ENCODE results near the gene TSSK2.

The TSSK2 gene

GRCh38 chr22:19113429-19113828 is 17.7 kb upstream of the TSSK2 start:
- Histone ChIP-seq H3K79me2 (ENCODE audit: insufficient read depth, low read length) (peaks cover 50% of the 10 kb centered on the region), H3K36me3 (ENCODE audit: low read length) (no peaks in the 10 kb centered on the region), H3K27me3 (ENCODE audit: low read length) (no peaks in the 10 kb centered on the region), H2AFZ (ENCODE audit: low read depth, low read length, severe bottlenecking) (no peak overlapping the region), H3K9ac (ENCODE audit: low read length) (no peak overlapping the region), H3K9me3 (ENCODE audit: insufficient read depth, low read length) (no peaks in the 10 kb centered on the region), H3K9me2 (replicated peaks; ENCODE audit: insufficient read depth, low read length) (no peaks in the 10 kb centered on the region), H4K20me1 (ENCODE audit: low read depth, low read length) (no peaks in the 10 kb centered on the region), H3K4me3 (ENCODE audit: insufficient read depth, low read length, poor library complexity, severe bottlenecking) (no peak overlapping the region), H3K4me2 (ENCODE audit: low read depth, low read length, poor library complexity, severe bottlenecking) (no peak overlapping the region), H3K27ac (ENCODE audit: low read depth, low read length) (no peak overlapping the region), H3F3A (ENCODE audit: insufficient read depth) (0 out of 2 replicates have a peak, but pooled peaks cover under 1% of the 10 kb centered on the region)
- TF ChIP-seq EZH2phosphoT487 (conservative IDR thresholded peaks at IDR 0.05; ENCODE audit: low read length), result no peak
- TF ChIP-seq CTCF (IDR thresholded peaks at IDR 0.05; ENCODE audit: insufficient read depth, low read length, poor library complexity, severe bottlenecking), result no peak

- H3K27me3 ChIP-seq (ENCODE audit: low read length), result no peaks in the 10 kb centered on the region
- H3K79me2 ChIP-seq (ENCODE audit: insufficient read depth, low read length), result peaks cover 47% of the 10 kb centered on the region
- no peak overlapping the region for H3K4me2 ChIP-seq (ENCODE audit: low read depth, low read length, poor library complexity, severe bottlenecking)
- no peaks in the 10 kb centered on the region for H3K9me3 ChIP-seq (ENCODE audit: insufficient read depth, low read length)
- H2AFZ ChIP-seq (ENCODE audit: low read depth, low read length, severe bottlenecking), result no peak overlapping the region
- H4K20me1 ChIP-seq (ENCODE audit: low read depth, low read length), result no peaks in the 10 kb centered on the region; the same call in 1 of the 2 replicates
- no peaks in the 10 kb centered on the region for H3K9me2 ChIP-seq (replicated peaks; ENCODE audit: insufficient read depth, low read length)
- no peak overlapping the region for H3K4me3 ChIP-seq (ENCODE audit: insufficient read depth, low read length, poor library complexity, severe bottlenecking)
- TF ChIP-seq CTCF (IDR thresholded peaks at IDR 0.05; ENCODE audit: insufficient read depth, low read length, poor library complexity, severe bottlenecking) (no peak), EZH2phosphoT487 (conservative IDR thresholded peaks at IDR 0.05; ENCODE audit: low read length) (no peak)
- 0 out of 2 replicates have a peak, but pooled peaks cover 2% of the 10 kb centered on the region for H3F3A ChIP-seq (ENCODE audit: insufficient read depth)
- no peaks in the 10 kb centered on the region for H3K36me3 ChIP-seq (ENCODE audit: low read length)
- no peak overlapping the region for H3K27ac ChIP-seq (ENCODE audit: low read depth, low read length)
- no peak overlapping the region for H3K9ac ChIP-seq (ENCODE audit: low read length)
Measured at GRCh38 chr22:19114984-19115552, 16.0 kb upstream of the TSSK2 start.

GRCh38 chr22:19115628-19116027 is 15.5 kb upstream of the TSSK2 start:
- H3K4me2 ChIP-seq (ENCODE audit: low read depth, low read length, poor library complexity, severe bottlenecking), result no peak overlapping the region
- H3K4me3 ChIP-seq (ENCODE audit: insufficient read depth, low read length, poor library complexity, severe bottlenecking), result no peak overlapping the region
- no peaks in the 10 kb centered on the region for H3K27me3 ChIP-seq (ENCODE audit: low read length)
- H3K9ac ChIP-seq (ENCODE audit: low read length), result no peak overlapping the region
- no peak overlapping the region for H3K27ac ChIP-seq (ENCODE audit: low read depth, low read length)
- H3F3A ChIP-seq (ENCODE audit: insufficient read depth), result 0 out of 2 replicates have a peak, but pooled peaks cover 2% of the 10 kb centered on the region
- no peak for TF ChIP-seq EZH2phosphoT487 (conservative IDR thresholded peaks at IDR 0.05; ENCODE audit: low read length)
- TF ChIP-seq CTCF (IDR thresholded peaks at IDR 0.05; ENCODE audit: insufficient read depth, low read length, poor library complexity, severe bottlenecking), result no peak
- no peak overlapping the region for H2AFZ ChIP-seq (ENCODE audit: low read depth, low read length, severe bottlenecking)
- H3K79me2 ChIP-seq (ENCODE audit: insufficient read depth, low read length), result peaks cover 49% of the 10 kb centered on the region
- no peaks in the 10 kb centered on the region; the same call in 1 of the 2 replicates for H4K20me1 ChIP-seq (ENCODE audit: low read depth, low read length)
- no peaks in the 10 kb centered on the region for H3K9me2 ChIP-seq (replicated peaks; ENCODE audit: insufficient read depth, low read length)
- no peaks in the 10 kb centered on the region for H3K36me3 ChIP-seq (ENCODE audit: low read length)
- H3K9me3 ChIP-seq (ENCODE audit: insufficient read depth, low read length), result no peaks in the 10 kb centered on the region

All from SU-DHL-6 (cell line).